HG03378 (cell line): ENCODE data around the gene TFCP2.
A peak's percentile ranks its signal among the peaks of the same experiment; 100 is the strongest.
"Not testable (repeated sequence)": the region's sequence is repeated elsewhere in the genome, so short reads cannot be mapped to it uniquely, and the experiment has no call there.

Experiments used
- ATAC-seq: cut with Tn5 transposase; IDR thresholded peaks from one replicate; pipeline ENCODE4 v1.9.1; 2021; ENCODE audit warnings: mild to moderate bottlenecking, moderate library complexity; ENCODE audit not compliant: unreplicated experiment

The TFCP2 gene

GRCh38 chr12:51172515-51173431 is at the start of gene TFCP2:
TFCP2 (minus strand) TSS chr12:51173135; CDS start chr12:51172422, 713 bp downstream.
- peak; percentile 83 for ATAC-seq

GRCh38 chr12:51222461-51222860 is 49.5 kb upstream of the TFCP2 start:
- ATAC-seq, result no peak

- ATAC-seq, result not testable (repeated sequence)
Observed at GRCh38 chr12:51219857-51220256, 46.9 kb upstream of the TFCP2 start.

GRCh38 chr12:51219322-51219721 is 46.4 kb upstream of the TFCP2 start:
- ATAC-seq, result no peak

- ATAC-seq, result no peak
Observed at GRCh38 chr12:51218607-51219161, 45.7 kb upstream of the TFCP2 start.

GRCh38 chr12:51217968-51218606 is 45.2 kb upstream of the TFCP2 start, which contains the start of gene POU6F1:
POU6F1 (minus strand) TSS chr12:51218062; CDS start chr12:51206836, 11,226 bp downstream.
- peak; percentile 53 for ATAC-seq

GRCh38 chr12:51217133-51217967 is 44.4 kb upstream of the TFCP2 start:
- ATAC-seq, result no peak

GRCh38 chr12:51216642-51217041 is 43.7 kb upstream of the TFCP2 start:
- no peak for ATAC-seq

GRCh38 chr12:51214895-51215294 is 42.0 kb upstream of the TFCP2 start:
- ATAC-seq, result no peak

GRCh38 chr12:51210690-51211395 is 37.9 kb upstream of the TFCP2 start:
- ATAC-seq, result no peak

GRCh38 chr12:51209259-51209658 is 36.3 kb upstream of the TFCP2 start:
- no peak for ATAC-seq

GRCh38 chr12:51208016-51208660 is 35.2 kb upstream of the TFCP2 start:
- no peak for ATAC-seq

GRCh38 chr12:51205350-51205749 is 32.4 kb upstream of the TFCP2 start:
- no peak for ATAC-seq

- ATAC-seq, result no peak
Observed at GRCh38 chr12:51202718-51203117, 29.8 kb upstream of the TFCP2 start.

- ATAC-seq, result no peak
Observed at GRCh38 chr12:51200806-51201205, 27.9 kb upstream of the TFCP2 start.

- no peak for ATAC-seq
Observed at GRCh38 chr12:51200156-51200555, 27.2 kb upstream of the TFCP2 start.

- ATAC-seq, result no peak
Observed at GRCh38 chr12:51199366-51199945, 26.5 kb upstream of the TFCP2 start.

- ATAC-seq, result no peak
Observed at GRCh38 chr12:51198568-51199365, 25.8 kb upstream of the TFCP2 start.
